Pancreas (tissue), 10 donors: ENCODE data around the gene FNIP1. TPM values are rescaled to one million over a fixed set of nuclear protein-coding genes. Genes with fewer than 3 reads are reported as not detected.

Experiments used
- ATAC-seq, 4 donors: fragments of 200-7000 bp; cut with Tn5 transposase; one replicate each; pipeline versions ENCODE4 v1.8.0 to v1.9.1; 2020; ENCODE audit warnings: mild to moderate bottlenecking in 4 of 4, moderate library complexity in 4 of 4
- DNase-seq, 6 donors: peaks; one replicate each; pipeline ENCODE4 v3.0.0-alpha.2; 2020
- FAIRE-seq: peaks from 2 replicates; lab custom pipeline; 2012; peaks lifted over from hg19 to GRCh38; lab: Jason Lieb, UNC
- H3K27ac ChIP-seq, 4 donors: fragments of 200-600 bp; sonication (generic); 1 replicate in 3 of 4; 2 replicates in 1 of 4; pipeline versions ENCODE4 v1.5.0 to v1.8.0; 2020
- H3K27me3 ChIP-seq, 4 donors: fragments of 200-600 bp; one replicate each; pipeline ENCODE4 v1.8.0; 2021
- H3K36me3 ChIP-seq, 3 donors: fragments of 200-600 bp; sonication (generic) in 1 of 3; one replicate each; pipeline versions ENCODE4 v1.5.0 to v1.8.0; 2020 to 2021
- H3K4me1 ChIP-seq, 3 donors: fragments of 200-600 bp; one replicate each; pipeline ENCODE4 v1.8.0; 2021
- H3K4me3 ChIP-seq, 4 donors: fragments of 200-600 bp; sonication (generic) in 2 of 4; one replicate each; pipeline versions ENCODE4 v1.5.0 to v1.8.0; 2020 to 2021
- H3K9me3 ChIP-seq, 4 donors: fragments of 200-600 bp; one replicate each; pipeline ENCODE4 v1.8.0; 2021
- WGBS, 2 donors: extraction: QIAGEN DNeasy Blood & Tissue Kit; methylation state at CpG; one replicate each; pipeline ENCODE4 v1.1.7; 2013; 5-methylcytosine and 5-hydroxymethylcytosine counted together
- intact Hi-C, 3 donors: fragments of 100-400 bp; cut with DNase I; formaldehyde crosslinking; loops; one replicate each; pipeline versions ENCODE4 v1.11.1 to v1.14.2; 2022
- polyA plus RNA-seq, 2 donors: library from polyadenylated mRNA; stranded (reverse); fragments of 200-250 nt; gene quantifications; one replicate each; pipeline ENCODE4 v1.2.3, GENCODE V29; 2013
- total RNA-seq, 6 donors: library from RNA; stranded (reverse); fragmentation: NEBNext Ultra II Directional in 4 of 6; extraction: Animal tissue kit (Norgen Biotek cat#: 25700) in 4 of 6; gene quantifications; one replicate each; pipeline versions ENCODE4 v1.2.1 to v1.2.4, GENCODE V29; 2021 to 2023
- TF ChIP-seq, protein P1 (sequence below), 4 donors: fragments of 200-600 bp; sonication (generic) in 3 of 4; IDR thresholded peaks; one replicate each; pipeline versions ENCODE4 v1.5.0 to v1.8.0; 2021; ENCODE audit warnings: antibody characterized with exemption in 4 of 4
- donor health status: healthy with polysubstance abuse.
- donor health status: DM: no; HTN: no; CAD: no; lungs with moderate emphysema.
- donor health status: DM: no; HTN: no; CAD: no.
- donor health status: control.
- donor health status: control.
- donor health status: Bipolar disorder and iron deficiency.
- donor health status: DM: yes; HTN: yes; CAD: no.
- donor health status: DM: no; HTN: no; CAD: no.
- donor health status: DM: no; HTN: no; CAD: no.
- donor health status: DM: yes; HTN: yes; CAD: no.

Gene FNIP1
- total and polyA plus RNA-seq, 8 donors = 2.7 to 20.9 (median 12.0) TPM

DNA sequence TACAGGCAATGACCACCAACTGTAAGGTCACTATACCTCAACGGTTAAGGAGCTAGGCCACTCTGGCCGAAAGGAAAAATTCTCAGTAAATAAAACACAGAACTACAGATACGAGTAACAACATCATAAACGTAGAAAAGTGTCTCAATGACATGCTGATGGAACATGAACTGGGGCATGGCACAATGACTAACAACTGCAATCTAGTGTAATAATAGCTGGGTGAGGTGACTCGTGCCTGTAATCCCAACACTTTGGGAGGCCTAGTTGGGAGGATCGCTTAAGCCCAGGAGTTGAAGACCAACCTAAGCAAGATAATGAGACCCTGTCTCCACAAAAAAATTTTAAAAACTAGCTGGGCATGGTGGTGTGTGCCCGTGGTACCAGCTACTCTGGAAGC, 152.0 kb downstream of the FNIP1 start:
- Histone ChIP-seq H3K4me3 (no peak overlapping the region), H3K36me3 (no peaks in the 10 kb centered on the region), H3K9me3 (no peaks in the 10 kb centered on the region), H3K27me3 (no peaks in the 10 kb centered on the region), H3K4me1 (no peaks in the 10 kb centered on the region), H3K27ac (no peak overlapping the region)
- intact Hi-C loops = no loop called here
- WGBS, 2 donors = 95 to 97% methylated on average over 7 of the region's 7 CpGs
- FAIRE-seq (no peak), ATAC-seq (no peak), DNase-seq (no peak)
- TF ChIP-seq, protein P1, sequence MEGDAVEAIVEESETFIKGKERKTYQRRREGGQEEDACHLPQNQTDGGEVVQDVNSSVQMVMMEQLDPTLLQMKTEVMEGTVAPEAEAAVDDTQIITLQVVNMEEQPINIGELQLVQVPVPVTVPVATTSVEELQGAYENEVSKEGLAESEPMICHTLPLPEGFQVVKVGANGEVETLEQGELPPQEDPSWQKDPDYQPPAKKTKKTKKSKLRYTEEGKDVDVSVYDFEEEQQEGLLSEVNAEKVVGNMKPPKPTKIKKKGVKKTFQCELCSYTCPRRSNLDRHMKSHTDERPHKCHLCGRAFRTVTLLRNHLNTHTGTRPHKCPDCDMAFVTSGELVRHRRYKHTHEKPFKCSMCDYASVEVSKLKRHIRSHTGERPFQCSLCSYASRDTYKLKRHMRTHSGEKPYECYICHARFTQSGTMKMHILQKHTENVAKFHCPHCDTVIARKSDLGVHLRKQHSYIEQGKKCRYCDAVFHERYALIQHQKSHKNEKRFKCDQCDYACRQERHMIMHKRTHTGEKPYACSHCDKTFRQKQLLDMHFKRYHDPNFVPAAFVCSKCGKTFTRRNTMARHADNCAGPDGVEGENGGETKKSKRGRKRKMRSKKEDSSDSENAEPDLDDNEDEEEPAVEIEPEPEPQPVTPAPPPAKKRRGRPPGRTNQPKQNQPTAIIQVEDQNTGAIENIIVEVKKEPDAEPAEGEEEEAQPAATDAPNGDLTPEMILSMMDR (IDR thresholded peaks at IDR 0.05) = no peak

DNA sequence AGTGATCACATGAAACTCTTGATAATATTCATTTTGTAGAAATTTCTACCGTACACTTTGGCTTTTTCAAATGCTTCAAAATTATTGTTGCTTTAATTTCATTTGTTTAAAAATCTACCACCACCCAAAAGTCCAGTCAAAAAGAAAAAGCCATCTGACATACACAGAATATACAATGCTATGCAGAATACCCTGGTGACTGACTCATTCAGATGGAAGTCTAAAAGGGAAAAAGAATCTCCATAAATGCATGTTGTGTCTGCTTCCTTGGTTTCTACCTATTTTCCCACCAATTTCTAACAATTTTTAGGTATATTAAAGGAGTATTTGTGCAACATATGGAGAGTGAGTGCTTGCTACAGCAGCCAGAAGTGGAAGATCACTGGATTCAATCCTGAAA, 152.4 kb downstream of the FNIP1 start:
- TF ChIP-seq, protein P1 (IDR thresholded peaks at IDR 0.05) = no peak
- ATAC-seq (no peak), DNase-seq (no peak), FAIRE-seq (no peak)
- Histone ChIP-seq H3K27me3 (no peaks in the 10 kb centered on the region), H3K27ac (no peak overlapping the region), H3K9me3 (no peaks in the 10 kb centered on the region), H3K4me3 (no peak overlapping the region), H3K36me3 (no peaks in the 10 kb centered on the region), H3K4me1 (no peaks in the 10 kb centered on the region)
- WGBS, 2 donors = 89 to 91% methylated on average over 1 of the region's 1 CpG
- intact Hi-C loops = no loop called here

DNA sequence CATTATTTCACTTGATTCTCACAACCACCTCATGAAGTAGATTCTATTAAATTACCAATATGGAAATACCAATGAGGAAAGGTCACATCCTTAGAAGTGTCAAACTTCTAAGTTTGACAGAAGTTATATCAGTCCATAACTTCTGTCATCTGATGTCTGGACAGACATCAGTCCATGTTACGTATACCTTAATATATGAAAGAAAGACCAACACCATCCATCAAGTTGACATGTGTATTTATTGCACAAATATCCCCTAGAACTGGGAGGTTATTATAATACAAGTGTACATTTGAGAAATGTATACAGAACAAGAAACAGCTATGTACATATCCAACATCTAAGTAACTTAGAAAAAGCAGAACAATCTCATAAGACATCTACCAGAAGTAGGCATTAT, 155.3 kb downstream of the FNIP1 start:
- H3K9me3 ChIP-seq = no peaks in the 10 kb centered on the region
- FAIRE-seq = no peak
- peaks cover 0 to 4% (median 3%) of the 10 kb centered on the region in 3 donors for H3K4me1 ChIP-seq
- ATAC-seq = no peak
- no peak overlapping the region for H3K4me3 ChIP-seq
- no peak for DNase-seq
- TF ChIP-seq, protein P1 (IDR thresholded peaks at IDR 0.05) = no peak
- intact Hi-C loops = no loop called here
- WGBS, 2 donors = 99 to 100% methylated on average over 1 of the region's 1 CpG
- H3K27me3 ChIP-seq = no peaks in the 10 kb centered on the region
- no peaks in the 10 kb centered on the region for H3K36me3 ChIP-seq
- H3K27ac ChIP-seq = no peak overlapping the region

DNA sequence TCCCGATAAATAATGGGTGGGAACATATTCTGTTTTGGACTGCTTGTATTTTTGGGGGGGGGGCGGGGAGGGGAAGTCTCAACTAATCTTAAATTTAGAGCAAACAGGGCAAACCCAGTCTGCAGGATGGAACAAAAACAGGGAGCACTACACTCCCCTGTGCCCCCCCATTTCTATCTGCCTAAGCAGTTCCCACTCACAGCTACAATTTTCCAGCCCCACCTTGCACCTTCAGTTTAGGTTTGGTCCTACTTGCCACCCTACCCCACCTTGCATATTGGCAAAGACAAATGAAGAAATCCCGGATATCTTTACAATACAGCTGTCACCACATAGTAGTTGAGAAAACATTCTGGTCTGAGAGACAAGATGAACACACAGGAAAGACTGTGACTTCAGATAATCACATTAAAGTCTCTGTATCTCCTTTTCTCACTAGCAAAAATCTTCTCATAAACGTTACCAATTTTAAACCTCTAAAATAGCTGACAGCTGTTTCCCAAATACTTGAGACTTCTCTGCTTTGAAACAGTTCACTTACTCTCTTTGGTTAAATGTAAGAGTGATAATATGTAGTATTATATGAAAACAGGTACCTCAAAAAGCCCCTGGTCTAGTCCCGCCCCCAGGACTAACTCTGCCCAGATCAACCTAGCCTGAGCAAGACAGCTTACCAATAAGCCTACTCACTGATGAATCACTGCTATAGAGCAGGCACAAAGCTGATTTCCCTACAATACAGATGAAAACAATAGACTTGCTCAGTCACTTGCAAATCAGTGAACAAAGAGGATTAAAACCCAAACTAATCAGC, 156.6 kb downstream of the FNIP1 start:
- FAIRE-seq = no peak
- Histone ChIP-seq H3K4me1 (peaks cover 0 to 7% (median 7%) of the 10 kb centered on the region in 3 donors), H3K27ac (no peak overlapping the region), H3K36me3 (no peaks in the 10 kb centered on the region), H3K9me3 (no peaks in the 10 kb centered on the region), H3K4me3 (no peak overlapping the region), H3K27me3 (no peaks in the 10 kb centered on the region)
- DNase-seq = no peak
- WGBS, 2 donors = 69 to 78% methylated on average over 5 of the region's 5 CpGs
- TF ChIP-seq, protein P1 (IDR thresholded peaks at IDR 0.05) = no peak
- intact Hi-C loops = no loop called here
- no peak for ATAC-seq

DNA sequence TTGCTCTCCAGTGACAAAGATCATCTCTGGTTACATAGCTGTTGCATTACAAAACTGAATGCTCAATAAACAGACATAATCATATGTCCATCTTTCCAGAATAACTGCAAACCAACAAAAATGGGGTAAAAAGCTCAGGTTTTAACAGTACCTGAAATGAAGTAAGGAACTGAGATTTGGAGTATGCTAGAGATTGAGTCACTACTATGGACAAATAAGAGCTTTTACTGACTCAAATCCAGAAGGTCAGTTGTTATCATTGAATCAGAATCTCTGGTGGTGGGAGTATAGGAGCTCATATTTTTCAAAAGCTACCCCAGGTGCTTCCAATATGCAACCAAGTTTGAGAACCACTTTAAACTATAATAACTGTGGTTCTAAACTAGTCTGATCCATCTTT, 157.7 kb downstream of the FNIP1 start:
- Histone ChIP-seq H3K27ac (no peak overlapping the region), H3K4me3 (no peak overlapping the region), H3K9me3 (no peaks in the 10 kb centered on the region), H3K4me1 (peaks cover 0 to 7% (median 7%) of the 10 kb centered on the region in 3 donors), H3K27me3 (no peaks in the 10 kb centered on the region), H3K36me3 (no peaks in the 10 kb centered on the region)
- no peak for FAIRE-seq
- no peak for DNase-seq
- intact Hi-C loops = no loop called here
- TF ChIP-seq, protein P1 (IDR thresholded peaks at IDR 0.05) = no peak
- ATAC-seq = no peak
